DMS 273 (cell line): ENCODE data around the gene POPDC2.
A peak's percentile ranks its signal among the peaks of the same experiment; 100 is the strongest.
"Not testable (repeated sequence)": the region's sequence is repeated elsewhere in the genome, so short reads cannot be mapped to it uniquely, and the experiment has no call there.

Source experiments
- DNase-seq: peaks from one replicate; lab custom pipeline; 2025; ENCODE audit not compliant: unreplicated experiment; lab: John Stamatoyannopoulos, UW

The POPDC2 gene

GRCh38 chr3:119620899-119621298 is 39.5 kb downstream of the POPDC2 start:
- peak; percentile 91 for DNase-seq

- DNase-seq = no peak
Observed at GRCh38 chr3:119619094-119619493, 41.3 kb downstream of the POPDC2 start.

GRCh38 chr3:119616056-119616455 is 44.3 kb downstream of the POPDC2 start:
- no peak for DNase-seq

GRCh38 chr3:119613872-119614271 is 46.5 kb downstream of the POPDC2 start:
- DNase-seq = no peak

DNA sequence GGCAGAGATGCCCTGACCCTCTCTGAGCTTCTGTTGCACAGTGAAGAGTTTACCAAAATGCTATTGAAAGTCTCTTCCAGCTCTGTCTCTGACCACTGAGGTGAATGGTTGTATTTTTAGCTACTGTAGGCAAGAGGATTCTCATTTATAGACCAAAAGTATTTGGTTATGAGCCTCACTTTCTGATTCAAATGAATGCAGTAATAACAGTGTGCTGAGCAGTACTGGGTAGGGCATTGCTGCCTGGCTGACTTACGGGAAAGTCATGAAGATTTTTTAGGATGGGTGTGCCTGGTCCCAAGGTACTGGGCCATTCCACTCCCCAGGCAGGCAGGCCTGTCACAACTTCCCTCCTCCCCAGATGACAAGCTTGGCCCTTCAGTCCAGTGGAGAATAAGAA is 47.2 kb downstream of the POPDC2 start:
- no peak for DNase-seq

DNA sequence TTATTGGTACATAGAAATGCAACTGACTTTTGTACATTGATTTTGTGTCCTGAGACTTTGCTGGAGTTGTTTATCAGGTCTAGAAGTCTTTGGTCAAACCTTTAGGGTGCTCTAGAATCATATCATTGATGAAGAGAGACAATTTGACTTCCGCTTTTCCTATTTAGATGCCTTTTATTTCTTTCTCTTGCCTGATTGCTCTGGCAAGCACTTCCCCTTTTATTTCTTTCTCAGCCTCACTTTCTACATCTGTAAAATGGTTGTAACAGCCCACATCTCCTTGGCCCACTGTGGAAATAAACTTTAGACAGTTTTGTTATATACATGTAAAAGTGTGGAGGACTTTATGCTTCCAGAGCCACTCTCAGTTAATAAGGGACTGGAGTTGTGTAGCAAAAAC is 48.7 kb downstream of the POPDC2 start:
- DNase-seq = no peak

DNA sequence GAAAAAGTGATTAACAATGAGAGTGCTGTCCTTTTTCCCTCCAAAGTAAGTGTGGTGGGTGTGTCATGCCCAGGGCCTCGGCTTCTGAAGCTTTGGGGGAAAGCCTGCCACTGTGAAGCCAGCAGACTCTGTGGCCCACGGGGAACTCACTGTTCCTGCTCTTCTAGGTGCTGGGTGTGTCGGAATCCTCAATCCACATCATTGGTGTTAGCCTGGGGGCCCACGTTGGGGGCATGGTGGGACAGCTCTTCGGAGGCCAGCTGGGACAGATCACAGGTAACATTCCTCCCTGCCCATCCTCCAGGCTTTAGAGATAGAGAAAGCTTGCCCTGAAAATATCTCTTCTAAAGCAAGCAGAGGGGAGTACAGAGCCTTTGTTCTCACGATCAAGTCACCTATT is 51.1 kb downstream of the POPDC2 start:
- DNase-seq = no peak

DNA sequence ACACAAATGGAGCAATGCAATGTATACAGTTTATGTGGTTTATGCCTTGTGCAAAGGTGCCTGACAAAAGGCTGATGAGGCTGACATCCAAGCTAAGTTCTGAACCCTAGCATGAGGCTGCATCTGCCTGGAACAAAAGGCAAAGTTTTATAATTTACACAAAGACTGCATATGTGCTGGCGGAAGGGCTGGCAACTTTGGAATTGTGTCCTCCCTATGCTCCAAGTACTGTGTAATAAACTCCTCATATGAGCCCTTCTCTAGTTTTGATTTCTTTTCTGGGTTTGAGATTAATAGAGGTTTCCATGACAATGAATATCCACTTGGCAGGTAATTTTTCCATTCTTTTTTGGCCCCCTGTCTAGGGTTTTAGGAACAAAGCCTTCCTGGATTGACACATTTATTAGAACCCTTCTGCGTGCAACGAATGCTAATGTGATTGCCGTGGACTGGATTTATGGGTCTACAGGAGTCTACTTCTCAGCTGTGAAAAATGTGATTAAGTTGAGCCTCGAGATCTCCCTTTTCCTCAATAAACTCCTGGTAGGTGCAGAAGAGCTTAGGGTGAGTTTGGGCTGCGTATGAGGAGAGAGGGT is 51.9 kb downstream of the POPDC2 start:
- no peak for DNase-seq

DNA sequence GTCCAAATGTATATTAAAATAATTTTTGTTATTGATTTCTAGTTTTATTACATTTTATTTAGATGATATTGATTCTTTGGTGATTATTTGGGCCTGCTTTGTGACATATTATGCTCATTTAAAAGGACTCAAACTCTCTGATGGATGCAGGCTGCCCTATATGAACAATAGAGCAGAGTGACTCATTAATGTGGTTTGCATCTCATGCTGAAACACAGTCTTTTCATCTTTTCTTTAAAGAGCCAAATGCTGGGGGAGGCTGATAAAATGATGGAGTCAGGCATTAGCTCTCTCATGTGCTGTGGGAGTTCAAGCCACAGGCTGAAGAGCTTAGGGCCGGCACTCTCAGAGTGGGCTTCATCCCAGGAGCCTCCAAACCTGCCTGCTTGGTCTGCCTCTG is 55.5 kb downstream of the POPDC2 start:
- no peak for DNase-seq

DNA sequence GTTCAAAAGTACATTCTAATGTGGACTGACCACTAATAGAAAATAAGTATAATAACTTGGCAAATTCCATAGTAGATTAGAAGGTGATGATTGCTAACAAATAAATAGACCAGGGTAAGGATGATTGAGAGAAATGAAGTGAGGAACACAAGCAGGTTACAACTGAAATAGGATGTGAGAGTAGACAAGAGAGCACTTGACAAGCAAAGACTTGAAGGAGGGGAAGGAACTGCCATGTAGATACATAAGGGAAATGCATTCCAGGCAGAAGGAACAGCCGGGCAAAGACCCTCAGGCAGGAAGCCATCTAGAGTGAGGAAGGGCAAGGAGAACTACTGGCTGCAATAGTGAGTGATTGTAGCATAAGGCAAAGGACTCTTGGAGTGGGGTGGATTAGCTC is 57.7 kb downstream of the POPDC2 start:
- DNase-seq = no peak

DNA sequence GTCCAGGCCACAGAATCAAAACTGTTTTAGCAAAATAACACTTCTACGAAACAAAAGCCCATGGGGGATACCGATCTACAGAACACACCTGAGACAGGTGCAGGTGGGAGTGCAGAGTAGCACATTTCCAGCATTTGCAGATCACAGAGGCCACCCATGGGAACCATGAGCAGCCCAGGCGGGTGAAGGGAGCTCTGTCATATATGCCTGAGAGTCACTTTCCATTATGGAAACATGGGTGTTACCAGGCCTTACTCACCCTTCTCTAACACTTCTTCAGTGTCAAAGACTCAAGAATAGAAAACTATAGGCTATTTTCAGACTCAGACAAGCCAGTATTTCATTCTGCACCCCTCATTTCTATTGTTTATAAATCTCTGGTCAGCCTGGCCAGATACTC is 59.2 kb downstream of the POPDC2 start:
- no peak for DNase-seq

- peak; percentile 65 for DNase-seq
Observed at GRCh38 chr3:119600732-119601131, 59.7 kb downstream of the POPDC2 start.

- DNase-seq = no peak
Observed at GRCh38 chr3:119599558-119600174, 60.7 kb downstream of the POPDC2 start.

- no peak for DNase-seq
Observed at GRCh38 chr3:119598410-119599098, 61.8 kb downstream of the POPDC2 start.

DNA sequence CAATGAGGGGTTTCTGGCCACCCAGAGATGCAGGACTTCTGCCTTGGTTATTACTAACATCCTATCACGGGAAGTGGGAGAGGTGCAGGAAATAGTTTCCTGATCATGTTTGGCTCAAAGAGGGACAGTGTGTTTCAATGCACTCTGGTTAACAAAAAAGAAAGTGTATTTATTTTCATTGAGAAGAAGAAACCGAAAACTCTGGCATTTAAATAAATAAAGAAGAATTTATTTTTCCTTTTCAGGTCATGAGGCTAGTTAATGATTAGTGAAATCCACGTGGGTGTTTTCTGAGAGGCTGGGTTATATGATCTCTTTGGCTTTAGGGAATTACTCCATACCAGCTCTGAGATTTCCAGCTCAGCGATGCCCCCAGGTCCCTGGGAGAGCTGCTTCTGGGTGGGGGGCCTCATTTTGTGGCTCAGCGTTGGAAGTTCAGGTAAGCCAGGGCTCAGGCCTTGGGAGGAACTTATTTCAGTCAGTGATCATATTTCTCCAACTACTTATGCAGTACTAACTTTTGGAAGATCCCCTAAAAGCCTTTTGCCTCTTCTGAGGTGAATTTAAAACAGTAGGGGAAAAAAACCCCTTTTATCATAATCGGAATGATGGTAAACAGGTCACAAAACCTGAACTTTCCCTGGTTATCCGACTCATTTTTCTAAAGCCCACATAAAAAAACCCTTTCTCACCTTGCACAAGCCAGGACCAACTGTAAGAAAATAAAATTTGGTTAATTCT is 62.7 kb downstream of the POPDC2 start, which contains the start of gene PLA1A:
PLA1A (plus strand) TSS at position 338 of the 741 bp plus-strand sequence; CDS start at position 367, 29 bp downstream.
- peak; percentile 28 for DNase-seq

GRCh38 chr3:119596398-119596797 is 64.0 kb downstream of the POPDC2 start:
- DNase-seq = peak; percentile 24

- DNase-seq = peak; percentile 63
Observed at GRCh38 chr3:119595639-119596334, 64.6 kb downstream of the POPDC2 start.

DNA sequence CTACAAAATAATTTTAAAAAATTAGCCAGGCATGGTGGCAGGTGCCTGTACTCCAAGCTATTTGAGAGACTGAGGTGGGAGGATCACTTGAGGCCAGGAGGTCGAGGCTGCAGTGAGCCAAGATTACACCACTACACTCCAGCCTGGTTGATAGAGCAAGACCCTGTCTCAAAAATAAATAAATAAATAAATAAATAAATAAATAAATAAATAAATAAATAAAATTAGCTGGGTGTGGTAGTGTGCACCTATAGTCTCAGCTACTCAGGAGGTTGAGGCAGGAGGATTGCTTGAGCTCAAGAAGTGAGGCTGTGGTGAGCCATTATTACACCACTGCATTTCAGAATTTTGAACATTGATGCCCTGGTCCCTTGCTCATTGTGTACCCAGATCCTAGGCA is 65.5 kb downstream of the POPDC2 start:
- not testable (repeated sequence) for DNase-seq

- DNase-seq = no peak
Observed at GRCh38 chr3:119594066-119594465, 66.3 kb downstream of the POPDC2 start.

- DNase-seq = no peak
Observed at GRCh38 chr3:119592861-119593260, 67.5 kb downstream of the POPDC2 start.
